ENCODE results near the gene SBF2.

Gene SBF2

GRCh38 chr11:9736365-9736764, 557.7 kb downstream of the SBF2 start:
- DNase-seq = no peak

- no peak for DNase-seq
These were observed 558.1 kb downstream of the SBF2 start for GRCh38 chr11:9735919-9736318.

GRCh38 chr11:9735236-9735635, 558.8 kb downstream of the SBF2 start:
- no peak for DNase-seq

GRCh38 chr11:9733212-9733611, 560.8 kb downstream of the SBF2 start:
- no peak for DNase-seq

- no peak for DNase-seq
These were observed 561.6 kb downstream of the SBF2 start for GRCh38 chr11:9732453-9732852.

GRCh38 chr11:9731256-9731655, 562.8 kb downstream of the SBF2 start:
- DNase-seq = no peak

All from fibroblast of skin of right quadriceps (primary cell).